GM12801 (cell line): ENCODE measurements around the gene FRMD4A.

Experiments used
- TF ChIP-seq, protein P1 (sequence below): IDR thresholded peaks from one replicate; pipeline ENCODE4 v1.5.1; 2011; ENCODE audit warnings: control low read depth; ENCODE audit not compliant: insufficient read length; ENCODE audit errors: extremely low read depth

FRMD4A gene

DNA sequence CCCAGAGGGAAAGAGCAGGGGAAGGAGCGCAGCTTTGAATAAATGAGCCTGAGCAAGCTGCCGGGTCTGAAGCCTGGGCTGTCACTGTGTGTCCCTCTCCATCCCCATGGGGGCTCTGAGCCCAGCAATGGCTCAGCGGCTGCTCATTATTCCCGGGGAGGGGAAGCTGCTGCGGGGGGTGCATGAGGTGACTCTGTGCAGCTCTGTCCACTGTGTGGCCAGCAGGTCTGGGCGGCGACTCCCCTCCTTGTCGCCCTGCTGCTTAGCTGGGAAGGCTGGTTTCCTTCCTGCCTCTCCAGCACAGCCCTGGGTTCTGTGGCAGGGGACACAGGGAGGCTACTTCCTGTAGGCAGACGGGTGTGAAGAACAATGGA is 509.8 kb downstream of the FRMD4A start:
- TF ChIP-seq, protein P1, sequence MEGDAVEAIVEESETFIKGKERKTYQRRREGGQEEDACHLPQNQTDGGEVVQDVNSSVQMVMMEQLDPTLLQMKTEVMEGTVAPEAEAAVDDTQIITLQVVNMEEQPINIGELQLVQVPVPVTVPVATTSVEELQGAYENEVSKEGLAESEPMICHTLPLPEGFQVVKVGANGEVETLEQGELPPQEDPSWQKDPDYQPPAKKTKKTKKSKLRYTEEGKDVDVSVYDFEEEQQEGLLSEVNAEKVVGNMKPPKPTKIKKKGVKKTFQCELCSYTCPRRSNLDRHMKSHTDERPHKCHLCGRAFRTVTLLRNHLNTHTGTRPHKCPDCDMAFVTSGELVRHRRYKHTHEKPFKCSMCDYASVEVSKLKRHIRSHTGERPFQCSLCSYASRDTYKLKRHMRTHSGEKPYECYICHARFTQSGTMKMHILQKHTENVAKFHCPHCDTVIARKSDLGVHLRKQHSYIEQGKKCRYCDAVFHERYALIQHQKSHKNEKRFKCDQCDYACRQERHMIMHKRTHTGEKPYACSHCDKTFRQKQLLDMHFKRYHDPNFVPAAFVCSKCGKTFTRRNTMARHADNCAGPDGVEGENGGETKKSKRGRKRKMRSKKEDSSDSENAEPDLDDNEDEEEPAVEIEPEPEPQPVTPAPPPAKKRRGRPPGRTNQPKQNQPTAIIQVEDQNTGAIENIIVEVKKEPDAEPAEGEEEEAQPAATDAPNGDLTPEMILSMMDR: no peak

DNA sequence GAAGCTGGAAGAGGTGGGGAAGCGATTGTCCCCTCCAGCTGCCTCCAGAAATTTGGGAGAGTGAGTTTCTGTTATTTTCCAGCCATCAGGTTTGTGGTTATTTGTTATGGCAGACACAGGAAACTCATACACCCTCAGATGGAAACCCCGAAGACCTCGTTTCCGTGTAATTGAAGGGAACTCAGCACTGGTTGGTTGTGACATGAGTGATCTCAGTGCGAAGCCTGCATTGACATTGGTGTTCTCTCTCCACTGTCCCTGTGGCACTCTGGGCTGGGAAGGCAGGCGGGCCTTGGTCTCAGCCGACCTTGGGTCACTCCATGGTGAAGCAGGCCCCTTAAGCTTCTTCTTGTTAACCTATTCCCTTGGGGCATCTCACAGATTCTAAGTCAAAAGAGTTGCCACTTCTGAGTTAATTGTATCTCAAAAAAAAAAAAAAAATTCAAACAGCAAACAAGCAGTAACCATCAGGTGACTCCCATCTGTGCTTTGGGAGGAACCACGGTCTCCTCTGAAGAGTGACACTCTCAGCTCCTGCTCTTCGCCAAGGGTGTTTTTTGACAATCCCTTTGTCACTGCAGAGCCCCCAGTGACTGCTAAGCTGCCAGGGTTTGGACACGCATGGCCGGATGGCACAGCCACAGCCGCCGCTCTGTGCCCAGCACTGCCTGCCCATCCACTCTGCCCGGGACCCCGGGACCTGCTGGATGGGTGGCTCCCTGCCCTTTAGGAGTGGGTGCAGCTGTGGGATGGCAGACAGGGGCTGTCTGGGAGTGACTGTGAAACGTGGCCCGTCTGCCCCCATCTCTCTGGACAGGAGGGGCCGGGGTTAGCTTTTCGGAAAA is 510.4 kb downstream of the FRMD4A start:
- TF ChIP-seq, protein P1: no peak

DNA sequence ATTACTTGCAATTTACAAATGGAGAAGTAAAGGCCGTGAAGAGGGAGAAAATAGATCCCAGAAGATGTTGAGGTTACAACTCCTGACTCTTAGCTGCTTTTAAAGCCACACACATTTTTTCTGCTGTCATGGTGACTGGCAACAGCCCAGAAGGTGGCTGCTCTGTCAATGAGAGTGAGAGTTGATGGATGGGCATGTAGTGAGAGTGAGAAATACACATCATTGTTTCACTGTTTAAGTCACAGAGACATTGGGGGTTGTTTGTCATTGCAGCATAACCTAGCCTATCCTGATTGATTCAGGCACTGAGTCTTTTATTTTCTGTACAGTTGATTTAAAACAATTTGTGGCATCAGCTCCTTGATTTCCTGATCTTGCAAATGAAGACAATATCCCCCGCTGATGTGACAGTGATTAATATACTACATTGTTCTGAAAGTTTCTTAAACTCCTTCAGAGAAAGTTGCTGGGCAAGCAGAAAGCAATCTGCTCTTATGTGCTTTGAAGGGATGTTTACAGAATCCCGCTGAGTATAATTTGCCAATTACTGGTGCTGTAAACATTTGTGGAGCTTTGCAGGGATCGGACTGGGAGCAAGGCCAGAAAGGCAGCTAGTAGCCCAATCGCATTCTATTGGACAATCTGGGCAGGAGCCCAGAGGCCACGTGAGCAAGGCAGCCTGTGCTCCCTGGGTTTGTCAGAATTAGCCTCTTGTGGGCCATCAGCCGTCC is 514.4 kb downstream of the FRMD4A start:
- TF ChIP-seq, protein P1: no peak

DNA sequence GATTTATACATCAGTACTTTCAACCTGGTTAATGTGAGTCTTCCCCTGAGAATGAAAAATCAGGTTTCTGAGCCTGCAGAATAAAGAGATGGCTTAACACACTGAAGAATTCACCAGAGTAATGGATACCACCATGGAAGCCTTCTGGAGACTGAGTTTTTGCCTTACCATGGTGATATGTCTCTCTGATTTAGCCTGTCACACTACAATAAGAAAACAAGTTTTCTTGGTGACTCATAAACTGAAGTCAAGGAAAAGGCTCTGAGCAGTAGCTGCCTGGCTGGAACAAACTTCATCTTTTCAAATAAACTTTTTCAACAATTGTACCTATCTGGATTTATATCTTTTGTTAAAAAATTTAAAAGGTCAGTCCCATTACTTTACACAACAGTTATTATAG is 515.0 kb downstream of the FRMD4A start:
- TF ChIP-seq, protein P1: no peak

DNA sequence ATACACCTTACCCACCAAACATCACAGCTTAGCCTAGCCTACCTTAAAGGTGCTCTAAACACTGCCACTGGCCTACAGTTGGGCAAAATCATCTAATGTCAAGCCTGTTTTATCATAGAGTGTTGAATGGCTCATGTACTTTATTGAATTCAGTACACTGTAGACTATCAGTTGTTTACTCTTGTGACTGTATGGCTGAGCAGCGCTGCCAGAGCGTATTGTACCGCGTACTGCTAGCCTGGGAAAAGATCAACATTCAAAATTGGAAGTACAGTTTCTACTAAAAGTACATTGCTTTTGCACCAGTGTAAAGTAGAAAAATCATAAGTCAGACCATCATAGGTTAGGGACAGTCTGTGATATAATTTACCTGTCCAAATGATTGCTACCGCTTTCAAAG is 517.2 kb downstream of the FRMD4A start:
- TF ChIP-seq, protein P1: no peak

DNA sequence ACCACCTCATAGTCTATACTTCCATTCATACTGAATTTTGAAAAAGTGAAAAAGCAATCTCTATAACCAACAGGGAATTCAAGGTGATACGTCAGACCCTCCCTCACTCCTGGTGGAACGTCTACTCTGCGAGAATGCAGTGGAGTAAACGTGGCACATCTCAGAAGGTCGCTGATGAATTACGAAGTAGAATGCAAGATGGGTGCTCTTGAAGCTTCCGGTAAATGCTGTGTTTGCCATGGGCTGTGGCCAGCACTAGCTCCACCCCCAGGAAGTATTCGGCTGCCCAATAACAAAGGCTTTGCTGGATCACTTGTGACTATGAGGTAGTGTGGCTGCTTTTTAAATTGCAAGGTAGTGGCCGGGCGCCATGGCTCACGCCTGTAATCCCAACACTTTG is 517.9 kb downstream of the FRMD4A start:
- TF ChIP-seq, protein P1: no peak

DNA sequence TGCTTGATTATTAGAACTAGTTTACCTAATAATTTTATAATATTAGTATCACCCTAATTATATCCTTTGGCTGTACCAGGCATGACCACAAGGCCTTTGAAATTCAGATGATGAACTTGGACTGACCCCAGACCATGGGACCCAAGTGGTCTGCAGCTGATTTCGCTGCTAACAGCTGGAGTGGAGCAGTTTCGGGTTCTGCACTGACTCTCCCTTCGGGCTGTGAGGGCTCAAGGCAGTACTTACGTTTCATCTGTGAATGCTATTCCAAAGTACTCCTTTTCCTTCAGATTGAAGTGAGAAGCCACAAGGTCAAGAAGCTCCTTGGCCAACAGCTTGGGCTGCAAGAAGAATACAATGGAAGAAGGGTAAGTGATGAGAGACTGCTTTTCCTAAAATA is 520.2 kb downstream of the FRMD4A start:
- TF ChIP-seq, protein P1: no peak
